GM19099 (cell line): ENCODE measurements around the gene ZNF761.
A peak's percentile ranks its signal among the peaks of the same experiment; 100 is the strongest.

ENCODE experiments used
- POLR2A ChIP-seq: IDR thresholded peaks from 3 replicates; pipeline ENCODE4 v1.6.1; 2011; ENCODE audit warnings: low read depth; ENCODE audit not compliant: insufficient read length; ENCODE audit errors: extremely low read depth

The ZNF761 gene

DNA sequence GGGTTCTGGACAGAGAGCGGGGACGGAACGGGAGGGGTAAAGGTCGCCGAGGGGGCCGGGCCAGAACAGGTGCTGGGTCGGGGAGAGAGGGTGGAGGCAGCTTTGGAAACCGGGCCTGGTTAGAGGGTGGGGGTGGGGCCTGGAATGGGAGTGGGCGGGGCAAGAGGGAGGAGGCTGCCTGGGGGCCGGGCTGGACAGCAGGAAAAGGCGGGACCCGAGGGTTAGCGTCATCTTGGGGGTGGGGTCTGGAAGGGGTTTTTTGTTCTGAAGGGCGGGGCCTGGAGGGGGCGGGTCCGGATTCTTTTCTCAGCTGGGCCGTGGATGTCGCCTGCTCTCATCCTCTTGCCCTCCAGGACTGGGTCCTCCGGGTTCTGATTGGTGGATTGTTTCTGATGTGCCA, 31.5 kb downstream of the ZNF761 start:
- TF ChIP-seq POLR2A: no peak

DNA sequence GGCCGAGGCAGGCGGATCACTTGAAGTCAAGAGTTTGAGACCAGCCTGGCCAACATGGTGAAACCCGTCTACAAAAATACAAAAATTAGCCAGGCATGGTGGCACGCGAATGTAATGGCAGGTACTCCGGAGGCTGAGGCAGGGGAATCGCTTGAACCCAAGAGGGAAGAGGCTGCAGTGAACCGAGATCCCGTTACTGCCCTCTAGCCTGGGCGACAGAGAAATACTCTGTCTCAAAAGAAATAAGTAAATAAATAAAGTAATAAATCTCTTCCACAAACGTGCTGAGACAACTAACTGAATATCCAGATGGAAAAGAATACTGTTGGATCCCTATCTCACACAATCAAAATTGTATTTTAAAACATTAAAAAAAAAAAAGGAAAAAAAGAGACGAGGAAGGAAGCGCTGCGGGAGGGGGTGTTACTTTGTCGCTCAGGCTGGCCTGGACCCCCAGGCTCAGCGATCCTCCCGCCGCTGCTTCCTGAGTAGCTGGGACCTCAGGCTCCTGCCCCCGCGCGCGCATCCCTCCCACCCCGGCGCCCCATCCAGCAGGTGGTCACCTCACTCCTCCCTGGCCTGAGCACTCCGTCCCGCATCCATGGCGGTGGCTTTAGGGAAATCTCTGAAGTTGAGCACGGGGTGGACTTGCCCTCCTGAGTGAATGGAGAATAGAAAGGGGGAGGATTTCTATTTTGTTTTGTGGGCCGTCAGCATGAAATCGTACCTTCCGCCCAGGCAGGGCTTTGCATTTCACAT, 35.1 kb downstream of the ZNF761 start:
- no peak for TF ChIP-seq POLR2A

DNA sequence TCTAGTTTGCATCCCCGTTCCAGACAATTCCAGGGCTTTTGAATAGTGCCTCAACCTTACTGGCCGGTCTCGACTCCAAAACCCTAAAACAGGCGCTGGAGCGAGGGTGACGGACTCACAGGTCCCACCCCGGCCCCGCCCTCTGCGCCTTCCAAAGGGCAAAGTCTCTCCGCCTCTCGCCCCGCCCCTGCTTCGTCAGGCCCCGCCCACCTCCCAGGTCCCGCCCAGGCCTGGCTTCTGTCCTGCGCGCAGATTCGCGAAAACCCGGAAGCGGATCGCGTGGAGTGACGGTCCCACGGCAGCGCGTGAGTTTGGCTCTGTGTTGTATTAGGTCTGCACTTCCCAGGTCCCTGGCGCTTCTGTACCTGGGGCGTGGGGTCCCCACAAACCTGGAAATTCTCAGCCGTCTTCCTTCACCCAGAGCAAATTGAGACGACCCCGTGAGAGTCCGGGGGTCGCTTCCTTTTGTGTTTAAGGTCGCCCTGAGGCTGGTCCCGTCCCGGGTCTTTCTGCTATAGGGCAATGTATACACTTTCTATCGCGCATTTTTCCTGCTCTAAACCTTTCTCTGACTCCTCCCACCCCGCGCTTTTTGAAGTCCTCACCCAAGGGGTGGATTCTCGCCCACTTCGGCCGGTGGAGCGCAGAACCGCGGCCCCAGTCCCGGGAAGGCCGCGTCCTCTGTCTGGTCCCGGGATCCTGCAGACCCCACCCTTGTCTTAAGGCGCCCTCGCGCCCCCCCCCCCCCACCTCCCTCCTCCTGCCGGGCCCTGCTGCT, 35.9 kb downstream of the ZNF761 start, which contains the start of gene ZNF813:
Gene ZNF813 (plus strand): TSS at position 249 of the 778 bp plus-strand sequence. CDS start 16,090 bp downstream, outside the sequence.
- TF ChIP-seq POLR2A: peak; percentile 73

DNA sequence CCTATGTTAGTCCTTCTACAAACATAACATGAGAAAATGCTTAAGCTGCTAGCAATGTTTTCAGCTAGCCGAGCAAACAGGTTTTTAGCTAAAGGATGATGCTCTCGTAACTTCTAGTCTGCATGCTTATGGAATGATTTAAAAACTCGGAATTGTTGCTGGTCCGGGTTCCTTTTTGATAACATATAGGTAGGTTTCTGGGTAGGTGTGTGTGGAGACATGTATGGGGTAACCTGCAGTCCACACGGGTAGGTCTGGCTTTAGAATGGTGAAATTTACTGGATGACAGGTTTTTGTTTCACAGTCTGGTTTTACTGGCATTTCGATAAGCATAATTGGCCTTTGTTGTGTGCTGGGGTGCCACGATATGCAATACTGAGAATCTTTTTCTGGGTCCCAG, 40.1 kb downstream of the ZNF761 start:
- TF ChIP-seq POLR2A: no peak

DNA sequence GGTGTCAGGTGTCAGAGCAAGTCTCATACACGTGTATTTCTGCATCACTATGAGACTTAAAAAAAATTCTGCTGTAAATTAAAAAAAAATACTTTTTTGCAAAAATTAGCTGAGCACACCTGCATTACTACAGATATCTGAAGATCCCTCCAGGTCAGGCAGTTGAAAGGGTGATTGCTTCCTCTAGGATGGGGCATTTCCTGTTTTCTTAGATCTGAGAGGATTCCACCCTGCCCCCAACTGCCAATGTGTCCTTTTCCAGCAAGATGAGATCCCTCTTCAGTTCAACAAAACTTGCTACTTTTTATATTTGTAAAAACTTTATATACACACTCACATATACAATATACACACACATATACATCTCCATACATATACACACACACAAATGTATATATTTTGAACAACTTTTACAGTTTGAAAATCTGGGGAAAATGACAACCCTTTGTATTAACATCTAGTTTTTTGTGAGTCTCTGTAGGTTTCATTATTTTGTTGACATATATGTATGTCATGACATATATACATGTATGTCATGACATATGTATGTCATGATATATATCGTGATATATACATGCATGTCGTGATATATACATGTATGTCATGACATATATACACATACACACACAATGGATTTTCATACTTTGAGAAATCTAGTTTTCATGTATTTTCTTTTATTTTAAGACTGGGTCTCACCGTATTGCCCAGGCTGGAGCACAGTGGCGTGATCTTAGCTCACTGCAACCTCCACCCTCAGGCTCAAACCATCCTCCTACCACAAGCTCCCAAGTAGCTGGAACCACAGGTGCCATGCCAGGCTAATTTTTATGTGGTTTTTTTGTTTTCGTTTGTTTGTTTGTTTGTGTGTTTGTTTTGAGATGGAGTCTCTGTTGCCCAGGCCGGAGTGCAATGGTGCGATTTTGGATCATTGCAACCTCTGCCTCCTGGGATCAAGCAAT, 53.5 kb downstream of the ZNF761 start:
- TF ChIP-seq POLR2A: no peak

DNA sequence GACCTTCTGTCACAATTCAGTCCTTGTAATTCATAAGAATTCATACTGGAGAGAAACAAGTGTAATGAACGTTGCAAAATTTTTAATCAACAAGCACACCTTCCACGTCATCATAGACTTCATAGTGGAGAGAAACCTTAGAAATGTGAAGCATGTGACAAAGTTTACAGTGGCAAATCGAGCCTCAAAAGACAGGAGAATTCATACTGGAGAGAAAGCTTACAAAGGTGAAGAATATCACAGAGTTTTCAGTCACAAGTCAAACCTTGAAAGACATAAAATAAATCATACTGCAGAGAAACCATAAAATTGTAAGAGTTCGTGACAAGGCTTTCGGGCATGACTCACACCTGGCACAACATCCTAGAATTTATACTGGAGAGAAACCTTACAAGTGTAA, 60.4 kb downstream of the ZNF761 start:
- no peak for TF ChIP-seq POLR2A

DNA sequence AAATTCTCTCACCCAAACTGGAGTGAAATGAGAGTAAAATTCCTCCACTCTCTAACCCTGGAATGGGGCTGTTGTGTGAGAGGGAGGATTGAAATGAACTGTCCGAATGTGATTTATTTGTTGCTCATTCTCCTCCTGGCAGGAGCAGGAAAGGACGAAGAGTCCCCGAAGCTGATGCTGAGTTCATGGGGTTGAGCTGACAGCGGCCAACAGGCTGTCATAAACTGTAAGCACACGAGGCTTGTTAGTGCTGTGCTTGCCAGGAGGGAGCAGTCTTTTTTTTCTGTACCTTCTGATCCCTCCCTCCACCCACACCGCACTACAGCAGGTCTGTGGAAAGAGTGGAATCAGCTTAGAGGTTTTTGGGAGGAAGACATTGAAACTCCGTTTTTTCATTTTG, 73.1 kb downstream of the ZNF761 start:
- TF ChIP-seq POLR2A: no peak

DNA sequence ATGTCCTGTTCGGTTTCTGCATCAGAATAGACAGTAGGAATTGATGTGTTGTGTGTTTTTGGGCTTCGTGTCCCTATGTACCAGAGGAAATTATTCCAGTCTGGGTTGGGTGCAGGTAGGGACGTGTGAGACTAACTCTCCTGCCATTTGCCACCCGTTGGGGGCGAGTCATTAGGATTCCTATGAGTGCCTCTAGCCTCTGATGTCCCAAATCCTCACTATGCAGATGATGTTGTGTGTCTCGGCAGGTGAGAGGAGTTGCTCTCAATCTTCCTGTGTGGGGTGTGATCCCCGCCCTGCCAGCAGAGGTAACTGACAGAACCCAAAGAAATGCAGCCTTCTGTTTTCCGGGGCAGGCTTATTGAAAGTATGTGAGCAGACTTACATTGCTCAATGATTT, 74.9 kb downstream of the ZNF761 start:
- no peak for TF ChIP-seq POLR2A
